Measurements from ENCODE around the gene RBBP8.
"Not testable (repeated sequence)": the region's sequence is repeated elsewhere in the genome, so short reads cannot be mapped to it uniquely, and the experiment has no call there.

Gene RBBP8

GRCh38 chr18:22933206-22933965, at the start of gene RBBP8:
RBBP8 (plus strand) TSS chr18:22933328; CDS start chr18:22936852, 3,524 bp downstream.
- DNase-seq (ENCODE audit: low read depth), result no peak
- peak within 1 kb of the TSS; percentile 85 for H3K4me3 ChIP-seq (ENCODE audit: low read depth, low read length)
- TF ChIP-seq CTCF (IDR thresholded peaks at IDR 0.05; ENCODE audit: low read depth, low read length, missing control alignments), result no peak

GRCh38 chr18:22883827-22884226, 49.3 kb upstream of the RBBP8 start:
- no peak overlapping the region for H3K4me3 ChIP-seq (ENCODE audit: low read depth, low read length)
- no peak for TF ChIP-seq CTCF (IDR thresholded peaks at IDR 0.05; ENCODE audit: low read depth, low read length, missing control alignments)
- no peak for DNase-seq (ENCODE audit: low read depth)

- H3K4me3 ChIP-seq (ENCODE audit: low read depth, low read length); DNase-seq (ENCODE audit: low read depth): not testable (repeated sequence)
These were observed 47.4 kb upstream of the RBBP8 start for GRCh38 chr18:22885694-22886093.

GRCh38 chr18:22899421-22899820, 33.7 kb upstream of the RBBP8 start:
- no peak overlapping the region for H3K4me3 ChIP-seq (ENCODE audit: low read depth, low read length)
- no peak for DNase-seq (ENCODE audit: low read depth)
- no peak for TF ChIP-seq CTCF (IDR thresholded peaks at IDR 0.05; ENCODE audit: low read depth, low read length, missing control alignments)

GRCh38 chr18:22900558-22901238, 32.4 kb upstream of the RBBP8 start:
- no peak for DNase-seq (ENCODE audit: low read depth)
- H3K4me3 ChIP-seq (ENCODE audit: low read depth, low read length), result no peak overlapping the region
- TF ChIP-seq CTCF (IDR thresholded peaks at IDR 0.05; ENCODE audit: low read depth, low read length, missing control alignments), result no peak

GRCh38 chr18:22902093-22902492, 31.0 kb upstream of the RBBP8 start:
- DNase-seq (ENCODE audit: low read depth), result no peak
- TF ChIP-seq CTCF (IDR thresholded peaks at IDR 0.05; ENCODE audit: low read depth, low read length, missing control alignments), result no peak

GRCh38 chr18:22903248-22903647, 29.9 kb upstream of the RBBP8 start:
- H3K4me3 ChIP-seq (ENCODE audit: low read depth, low read length), result not testable (repeated sequence)

More at GRCh38 chr18:22902093-22902492, 31.0 kb upstream of the RBBP8 start:
- no peak overlapping the region for H3K4me3 ChIP-seq (ENCODE audit: low read depth, low read length)

GRCh38 chr18:22912149-22912548, 21.0 kb upstream of the RBBP8 start:
- no peak for DNase-seq (ENCODE audit: low read depth)
- TF ChIP-seq CTCF (IDR thresholded peaks at IDR 0.05; ENCODE audit: low read depth, low read length, missing control alignments), result no peak

More at GRCh38 chr18:22903248-22903647, 29.9 kb upstream of the RBBP8 start:
- not testable (repeated sequence) for DNase-seq (ENCODE audit: low read depth)

More at GRCh38 chr18:22912149-22912548, 21.0 kb upstream of the RBBP8 start:
- no peak overlapping the region for H3K4me3 ChIP-seq (ENCODE audit: low read depth, low read length)

All from GM12864 (cell line).